Ascending aorta (tissue), 2 donors: ENCODE results near the gene FLNC. TPM values are rescaled to one million over a fixed set of nuclear protein-coding genes. Genes with fewer than 3 reads are reported as not detected.

ENCODE experiments used
- DNase-seq, 2 donors: peaks; one replicate each; pipeline ENCODE4 v3.0.0-alpha.2; 2019; ENCODE audit warnings: low spot score in 2 of 2
- H3K27ac ChIP-seq, 2 donors: fragments of 200-600 bp; sonication (generic); one replicate each; pipeline ENCODE4 v1.5.1; 2016 to 2017; ENCODE audit warnings: mild to moderate bottlenecking in 1 of 2
- H3K27me3 ChIP-seq: fragments of 200-600 bp; sonication (generic); one replicate; pipeline ENCODE4 v1.5.1; 2017
- H3K36me3 ChIP-seq, 2 donors: fragments of 200-600 bp; sonication (generic); one replicate each; pipeline ENCODE4 v1.5.1; 2016
- H3K4me1 ChIP-seq, 2 donors: fragments of 200-600 bp; sonication (generic); one replicate each; pipeline ENCODE4 v1.5.1; 2016 to 2017; ENCODE audit warnings: mild to moderate bottlenecking in 1 of 2
- H3K4me3 ChIP-seq, 2 donors: fragments of 200-600 bp; sonication (generic); one replicate each; pipeline ENCODE4 v1.5.1; 2016 to 2017; ENCODE audit warnings: mild to moderate bottlenecking in 1 of 2
- H3K9me3 ChIP-seq, 2 donors: fragments of 200-600 bp; sonication (generic); one replicate each; pipeline ENCODE4 v1.5.1; 2016
- intact Hi-C: fragments of 100-400 bp; cut with DNase I; formaldehyde crosslinking; loops from one replicate; pipeline ENCODE4 v1.15.1; 2023
- total RNA-seq: library from RNA; depleted of rRNA; stranded (reverse); fragments of >200 nt; gene quantifications from one replicate; pipeline ENCODE4 v1.1.0, GENCODE V29; 2016
- TF ChIP-seq, protein P1 (sequence below), 3 experiments: fragments of 200-600 bp in 2 of 3; fragments of 450-650 bp in 1 of 3; sonication (generic) in 2 of 3; IDR thresholded peaks; one replicate each; pipeline ENCODE4 v1.5.1; 2016 to 2019; ENCODE audit warnings: antibody characterized with exemption in 3 of 3, mild to moderate bottlenecking in 1 of 3, moderate library complexity in 1 of 3

Gene FLNC
- total RNA-seq, 1 donor from 2014 or later: 117 TPM

DNA sequence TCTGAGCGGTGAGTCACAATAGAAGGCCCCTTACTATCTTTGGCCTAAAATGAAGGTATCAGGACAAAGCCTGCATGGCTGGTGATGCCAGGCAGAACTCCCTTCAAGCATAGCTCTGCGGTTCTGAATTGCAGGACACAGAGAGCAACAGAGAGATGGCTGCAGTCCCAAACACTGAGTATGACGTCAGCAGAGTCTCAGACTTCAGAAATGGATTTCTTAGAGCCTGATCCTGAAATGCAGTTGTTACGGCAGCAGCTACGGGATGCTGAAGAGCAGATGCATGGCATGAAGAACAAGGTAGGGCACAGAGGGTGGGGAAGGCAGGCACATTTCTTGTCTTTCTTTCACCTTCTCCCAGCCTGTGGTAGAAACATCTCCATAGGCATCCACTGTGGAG is 25.0 kb upstream of the FLNC start:
- Histone ChIP-seq H3K27me3 (no peaks in the 10 kb centered on the region), H3K9me3 (no peaks in the 10 kb centered on the region), H3K4me1 (no peaks in the 10 kb centered on the region), H3K4me3 (no peak overlapping the region), H3K36me3 (peaks cover 8 to 9% of the 10 kb centered on the region in 2 donors), H3K27ac (no peak overlapping the region)
- DNase-seq: no peak
- intact Hi-C loops: no loop called here
- TF ChIP-seq, protein P1, sequence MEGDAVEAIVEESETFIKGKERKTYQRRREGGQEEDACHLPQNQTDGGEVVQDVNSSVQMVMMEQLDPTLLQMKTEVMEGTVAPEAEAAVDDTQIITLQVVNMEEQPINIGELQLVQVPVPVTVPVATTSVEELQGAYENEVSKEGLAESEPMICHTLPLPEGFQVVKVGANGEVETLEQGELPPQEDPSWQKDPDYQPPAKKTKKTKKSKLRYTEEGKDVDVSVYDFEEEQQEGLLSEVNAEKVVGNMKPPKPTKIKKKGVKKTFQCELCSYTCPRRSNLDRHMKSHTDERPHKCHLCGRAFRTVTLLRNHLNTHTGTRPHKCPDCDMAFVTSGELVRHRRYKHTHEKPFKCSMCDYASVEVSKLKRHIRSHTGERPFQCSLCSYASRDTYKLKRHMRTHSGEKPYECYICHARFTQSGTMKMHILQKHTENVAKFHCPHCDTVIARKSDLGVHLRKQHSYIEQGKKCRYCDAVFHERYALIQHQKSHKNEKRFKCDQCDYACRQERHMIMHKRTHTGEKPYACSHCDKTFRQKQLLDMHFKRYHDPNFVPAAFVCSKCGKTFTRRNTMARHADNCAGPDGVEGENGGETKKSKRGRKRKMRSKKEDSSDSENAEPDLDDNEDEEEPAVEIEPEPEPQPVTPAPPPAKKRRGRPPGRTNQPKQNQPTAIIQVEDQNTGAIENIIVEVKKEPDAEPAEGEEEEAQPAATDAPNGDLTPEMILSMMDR (IDR thresholded peaks at IDR 0.05): no peak

DNA sequence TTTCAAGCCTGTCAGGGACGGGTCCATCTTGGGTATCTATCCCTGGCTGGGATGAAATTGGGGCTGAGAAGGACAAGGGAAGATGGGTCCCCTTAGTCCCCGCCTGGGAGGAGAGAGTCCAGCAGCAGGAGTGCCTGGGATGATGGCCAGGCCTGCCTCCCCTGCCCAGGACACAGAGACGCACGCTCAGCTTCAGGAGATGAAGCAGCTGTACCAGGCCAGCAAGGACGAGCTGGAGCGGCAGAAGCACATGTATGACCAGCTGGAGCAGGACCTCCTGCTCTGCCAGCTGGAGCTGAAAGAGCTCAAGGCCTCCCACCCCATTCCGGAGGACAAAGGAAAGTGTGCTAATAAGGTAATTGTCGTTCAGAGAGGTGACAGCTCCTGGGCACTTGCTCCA is 23.0 kb upstream of the FLNC start:
- H3K36me3 ChIP-seq: peaks cover 8 to 9% of the 10 kb centered on the region in 2 donors
- H3K27ac ChIP-seq: no peak overlapping the region
- TF ChIP-seq, protein P1 (IDR thresholded peaks at IDR 0.05): no peak
- no peak for DNase-seq
- intact Hi-C loops: no loop called here
- H3K4me1 ChIP-seq: no peaks in the 10 kb centered on the region
- H3K4me3 ChIP-seq: no peak overlapping the region
- H3K27me3 ChIP-seq: no peaks in the 10 kb centered on the region
- no peaks in the 10 kb centered on the region for H3K9me3 ChIP-seq

DNA sequence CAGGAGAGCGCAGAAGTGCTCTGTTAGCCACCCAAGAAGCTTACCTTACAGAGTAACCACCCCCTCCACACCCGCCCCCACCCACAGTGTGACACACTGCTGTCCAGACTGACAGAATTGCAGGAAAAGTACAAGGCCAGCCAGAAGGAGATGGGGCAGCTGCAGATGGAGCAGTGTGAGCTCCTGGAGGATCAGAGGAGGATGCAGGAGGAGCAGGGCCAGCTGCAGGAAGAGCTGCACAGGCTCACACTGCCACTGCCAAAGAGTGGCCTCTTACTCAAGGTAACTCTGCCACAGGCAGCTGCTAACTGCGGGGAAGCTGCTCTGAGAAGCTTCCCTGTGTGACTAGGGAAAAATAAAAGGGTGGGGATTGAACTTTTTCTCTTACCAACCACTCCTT is 20.8 kb upstream of the FLNC start:
- TF ChIP-seq, protein P1 (IDR thresholded peaks at IDR 0.05): no peak

DNA sequence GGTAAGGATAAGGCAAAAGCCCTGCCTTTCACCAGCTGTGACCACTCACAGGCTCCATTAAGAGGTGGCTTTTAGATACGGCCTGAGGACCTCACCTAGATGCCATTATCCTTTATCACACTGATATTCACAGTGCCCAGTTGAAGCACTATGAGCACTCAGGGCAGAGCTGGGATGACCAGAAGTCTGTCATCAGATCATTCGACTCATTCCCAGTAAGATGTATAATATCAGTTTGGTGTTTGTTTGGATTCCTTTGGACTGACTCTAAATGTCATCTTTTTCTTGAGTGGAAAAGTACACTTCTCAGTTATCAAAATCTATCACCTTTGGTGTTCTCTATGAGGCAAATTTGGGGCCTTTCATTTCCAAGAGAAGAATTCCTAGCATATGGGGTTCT is 19.7 kb upstream of the FLNC start:
- no peaks in the 10 kb centered on the region for H3K4me1 ChIP-seq
- no peak overlapping the region for H3K4me3 ChIP-seq
- no peak for DNase-seq
- no peaks in the 10 kb centered on the region for H3K27me3 ChIP-seq
- H3K9me3 ChIP-seq: no peaks in the 10 kb centered on the region
- TF ChIP-seq, protein P1 (IDR thresholded peaks at IDR 0.05): no peak
- no peak overlapping the region for H3K27ac ChIP-seq
- peaks cover 8 to 9% of the 10 kb centered on the region in 2 donors for H3K36me3 ChIP-seq
- intact Hi-C loops: no loop called here

More for the DNA sequence above, 20.8 kb upstream of the FLNC start:
- no peaks in the 10 kb centered on the region for H3K4me1 ChIP-seq
- no peak overlapping the region for H3K27ac ChIP-seq
- intact Hi-C loops: no loop called here
- H3K4me3 ChIP-seq: no peak overlapping the region
- H3K9me3 ChIP-seq: no peaks in the 10 kb centered on the region
- peaks cover 8 to 9% of the 10 kb centered on the region in 2 donors for H3K36me3 ChIP-seq
- no peaks in the 10 kb centered on the region for H3K27me3 ChIP-seq
- no peak for DNase-seq

DNA sequence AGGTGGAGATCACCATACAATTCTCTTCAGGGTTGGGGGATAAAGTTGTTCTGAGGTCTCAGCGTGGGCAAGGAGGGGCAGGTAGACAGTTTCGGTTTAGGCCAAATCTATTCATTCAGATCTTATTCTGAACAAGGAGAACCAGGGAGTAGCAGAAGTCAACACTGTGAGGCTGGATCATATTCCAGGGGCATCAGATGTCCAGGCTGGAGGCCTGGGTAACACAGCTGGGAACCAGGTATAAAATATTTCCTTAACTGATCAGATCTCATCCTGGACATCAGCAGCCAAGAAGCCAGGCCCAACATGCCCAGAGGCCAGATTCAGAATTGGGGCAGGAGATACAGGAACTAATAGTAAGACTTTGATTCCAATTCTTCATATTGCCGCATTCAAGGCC is 19.2 kb upstream of the FLNC start:
- Histone ChIP-seq H3K4me1 (no peaks in the 10 kb centered on the region), H3K36me3 (peaks cover 5% of the 10 kb centered on the region in 2 donors), H3K27me3 (no peaks in the 10 kb centered on the region), H3K9me3 (no peaks in the 10 kb centered on the region), H3K4me3 (no peak overlapping the region), H3K27ac (no peak overlapping the region)
- TF ChIP-seq, protein P1 (IDR thresholded peaks at IDR 0.05): no peak
- intact Hi-C loops: no loop called here
- DNase-seq: no peak
